HepG2 (cell line): ENCODE results near the gene HADHA. TPM values are rescaled to one million over a fixed set of nuclear protein-coding genes. Genes with fewer than 3 reads are reported as not detected.

ENCODE experiments used
- AGO2 ChIP-seq: fragments of 200-400 bp; formaldehyde crosslinking; optimal IDR thresholded peaks from 2 replicates; pipeline ENCODE3; 2017; ENCODE audit warnings: mild to moderate bottlenecking, low read depth, low read length, moderate library complexity
- CBX5 ChIP-seq: sonication (generic); formaldehyde crosslinking; IDR thresholded peaks from 2 replicates; pipeline ENCODE4 v1.4.0; 2020; ENCODE audit warnings: missing genetic modification reagents, borderline replicate concordance
- HNRNPLL ChIP-seq: fragments of 200-400 bp; formaldehyde crosslinking; IDR thresholded peaks from 2 replicates; pipeline ENCODE4 v1.6.1; 2017; ENCODE audit warnings: mild to moderate bottlenecking, low read depth, low read length; ENCODE audit not compliant: poor library complexity, severe bottlenecking
- MIER3 ChIP-seq: IDR thresholded peaks from 2 replicates; pipeline ENCODE4 v1.6.1; 2016; ENCODE audit warnings: missing compliant biosample characterization, borderline replicate concordance
- PITX1 ChIP-seq: sonication (generic); formaldehyde crosslinking; IDR thresholded peaks from 2 replicates; pipeline ENCODE4 v1.5.1; 2020; ENCODE audit warnings: mild to moderate bottlenecking, missing genetic modification reagents
- TBX2 ChIP-seq: sonication (generic); formaldehyde crosslinking; IDR thresholded peaks from 2 replicates; pipeline ENCODE4 v1.5.0; 2020; ENCODE audit warnings: missing genetic modification reagents, mild to moderate bottlenecking, borderline replicate concordance
- ZBED4 ChIP-seq: sonication (generic); formaldehyde crosslinking; IDR thresholded peaks from 2 replicates; pipeline ENCODE4 v1.4.0; 2020; ENCODE audit warnings: missing genetic modification reagents, borderline replicate concordance
- ZNF234 ChIP-seq: sonication (generic); formaldehyde crosslinking; conservative IDR thresholded peaks from 2 replicates; pipeline ENCODE4 v1.5.1; 2020; ENCODE audit warnings: mild to moderate bottlenecking, missing genetic modification reagents
- ZNF326 ChIP-seq: sonication (generic); formaldehyde crosslinking; IDR thresholded peaks from 2 replicates; pipeline ENCODE4 v1.4.0; 2020; ENCODE audit warnings: missing genetic modification reagents, borderline replicate concordance
- ZNF572 ChIP-seq: sonication (generic); formaldehyde crosslinking; IDR thresholded peaks from 2 replicates; pipeline ENCODE4 v1.5.1; 2020; ENCODE audit warnings: mild to moderate bottlenecking, missing genetic modification reagents
- ZNF614 ChIP-seq: IDR thresholded peaks from 2 replicates; pipeline ENCODE4 v1.6.1; 2018; ENCODE audit warnings: missing biosample characterization, missing genetic modification reagents, inconsistent platforms, borderline replicate concordance
- polyA plus RNA-seq, 8 experiments: library from polyadenylated mRNA; depleted of rRNA in 3 of 8; stranded (reverse) in 7 of 8; unstranded in 1 of 8; fragments of >200 nt; fragmentation: Illumina TruSeq in 4 of 8; extraction: Trizol in 4 of 8; gene quantifications; 2 replicates each; pipeline versions ENCODE4 v1.2.1 to v1.2.3, GENCODE V29; 2011 to 2016; ENCODE audit warnings: low read depth in 4 of 8, missing spikeins in 1 of 8, mixed read lengths in 1 of 8; ENCODE audit not compliant: insufficient read depth in 1 of 8
- total RNA-seq, 5 experiments: library from RNA; depleted of rRNA; stranded (reverse); fragments of >200 nt; fragmentation: Illumina TruSeq; extraction: Trizol; gene quantifications; 2 replicates each; pipeline ENCODE4 v1.2.3, GENCODE V29; 2016; ENCODE audit warnings: low read depth in 1 of 5

HADHA gene
- total and polyA plus RNA-seq, 2 of the 13 experiments (the other 11 are each of a cell fraction or from before 2014, with no cell fraction given) = 102 to 270 TPM

- TF ChIP-seq ZNF326 (CRISPR knock-in tag) (no peak), AGO2 (no peak), ZNF614 (no peak), ZNF234 (CRISPR knock-in tag) (no peak), HNRNPLL (no peak), PITX1 (no peak), MIER3 (CRISPR knock-in tag) (no peak), ZBED4 (CRISPR knock-in tag) (no peak), CBX5 (CRISPR knock-in tag) (no peak), TBX2 (CRISPR knock-in tag) (no peak), ZNF572 (CRISPR knock-in tag) (no peak)
Measured at GRCh38 chr2:26185954-26186770, 58.3 kb downstream of the HADHA start (continued).
